HG03039 (cell line): ENCODE measurements around the gene QRSL1.
"Not testable (repeated sequence)": the region's sequence is repeated elsewhere in the genome, so short reads cannot be mapped to it uniquely, and the experiment has no call there.

ENCODE experiments used
- ATAC-seq: cut with Tn5 transposase; IDR thresholded peaks from one replicate; pipeline ENCODE4 v1.9.1; 2021; ENCODE audit warnings: mild to moderate bottlenecking, moderate library complexity; ENCODE audit not compliant: unreplicated experiment

QRSL1 gene

DNA sequence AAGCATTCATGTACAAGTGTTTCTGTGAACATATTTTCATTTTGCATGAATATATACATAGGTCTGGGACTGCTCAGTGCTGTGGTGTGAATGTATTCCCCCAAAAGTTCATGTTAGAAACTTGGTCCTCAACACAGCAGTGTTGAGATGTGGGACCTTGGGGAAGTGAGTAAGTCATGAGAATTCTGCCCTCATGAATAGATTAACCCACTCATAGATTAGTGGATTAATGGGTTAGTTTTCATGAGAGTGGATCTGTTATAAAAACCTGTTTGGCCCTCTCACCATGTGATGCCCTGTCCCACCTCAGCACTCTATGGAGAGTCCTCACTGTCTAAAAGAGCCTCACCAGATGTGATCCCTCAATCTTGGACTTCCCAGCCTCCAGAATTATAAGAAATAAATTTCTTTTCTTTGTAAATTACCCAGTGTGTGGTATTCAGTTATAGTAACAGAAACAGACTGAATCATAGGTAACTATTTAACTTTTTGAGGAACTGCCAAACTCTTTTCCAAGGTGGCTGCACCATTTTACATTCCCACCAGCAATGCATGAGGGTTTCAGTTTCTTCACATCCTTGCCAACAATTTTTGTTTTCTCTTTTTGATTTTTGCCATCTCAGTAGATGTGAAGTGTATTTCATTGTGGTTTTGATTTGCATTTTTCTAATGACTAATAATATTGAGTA lies 45.3 kb downstream of the QRSL1 start:
- no peak for ATAC-seq

DNA sequence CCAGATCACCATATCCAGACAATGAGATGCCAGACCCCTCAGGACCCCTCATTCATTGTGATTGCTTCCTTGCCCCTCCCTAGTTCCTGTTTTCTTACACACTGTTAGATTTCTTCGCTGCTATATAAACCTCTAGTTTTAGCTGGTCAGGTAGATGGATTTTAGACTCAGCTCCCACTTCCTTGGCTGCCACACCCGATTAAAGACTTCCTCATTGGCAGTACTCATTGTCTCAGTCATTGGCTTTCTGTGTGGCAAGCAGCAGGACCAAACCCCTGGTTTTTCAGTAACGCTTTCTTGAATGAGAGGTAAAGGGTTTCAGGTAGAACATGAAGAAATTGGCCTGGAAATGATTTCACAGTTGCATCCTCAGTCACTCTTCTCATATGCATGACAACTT lies 47.9 kb downstream of the QRSL1 start:
- ATAC-seq: no peak

DNA sequence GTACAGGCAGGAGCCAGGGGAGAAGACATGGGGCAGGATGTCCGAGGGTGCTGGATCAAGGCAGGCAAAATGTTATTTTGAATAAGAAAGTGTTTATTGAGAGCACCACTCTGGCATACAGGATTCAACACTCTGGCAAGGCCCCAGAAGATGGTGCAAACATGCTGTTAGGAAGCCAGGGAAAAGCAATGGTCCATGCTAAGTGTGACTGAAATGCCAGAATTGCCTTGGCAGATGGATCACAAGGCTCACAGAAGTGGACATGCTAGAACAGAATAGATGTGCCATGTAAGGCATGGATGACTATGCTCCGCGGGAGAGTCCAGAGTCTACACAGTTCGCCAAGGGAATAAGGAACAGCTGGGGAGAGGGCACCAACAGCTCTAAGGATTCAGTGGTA lies 54.6 kb downstream of the QRSL1 start:
- no peak for ATAC-seq

DNA sequence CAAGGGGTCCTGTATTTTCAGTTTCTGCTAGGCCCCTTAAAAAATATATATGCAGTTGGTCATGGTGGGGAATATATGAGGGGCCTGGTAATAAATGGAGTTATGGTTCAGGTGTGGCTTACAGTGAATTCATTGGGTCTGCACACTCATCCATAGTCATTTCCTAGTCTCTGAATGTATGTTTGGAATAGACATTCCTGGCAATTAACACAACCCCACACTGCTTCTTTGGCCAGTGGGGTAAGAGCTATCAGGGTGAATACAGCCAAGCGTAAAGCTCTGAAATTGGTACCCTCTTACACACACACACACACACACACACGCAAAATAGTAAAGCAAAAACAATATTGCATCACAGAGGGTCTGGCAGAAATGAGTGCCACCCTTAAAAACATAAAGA lies 56.5 kb downstream of the QRSL1 start:
- no peak for ATAC-seq

DNA sequence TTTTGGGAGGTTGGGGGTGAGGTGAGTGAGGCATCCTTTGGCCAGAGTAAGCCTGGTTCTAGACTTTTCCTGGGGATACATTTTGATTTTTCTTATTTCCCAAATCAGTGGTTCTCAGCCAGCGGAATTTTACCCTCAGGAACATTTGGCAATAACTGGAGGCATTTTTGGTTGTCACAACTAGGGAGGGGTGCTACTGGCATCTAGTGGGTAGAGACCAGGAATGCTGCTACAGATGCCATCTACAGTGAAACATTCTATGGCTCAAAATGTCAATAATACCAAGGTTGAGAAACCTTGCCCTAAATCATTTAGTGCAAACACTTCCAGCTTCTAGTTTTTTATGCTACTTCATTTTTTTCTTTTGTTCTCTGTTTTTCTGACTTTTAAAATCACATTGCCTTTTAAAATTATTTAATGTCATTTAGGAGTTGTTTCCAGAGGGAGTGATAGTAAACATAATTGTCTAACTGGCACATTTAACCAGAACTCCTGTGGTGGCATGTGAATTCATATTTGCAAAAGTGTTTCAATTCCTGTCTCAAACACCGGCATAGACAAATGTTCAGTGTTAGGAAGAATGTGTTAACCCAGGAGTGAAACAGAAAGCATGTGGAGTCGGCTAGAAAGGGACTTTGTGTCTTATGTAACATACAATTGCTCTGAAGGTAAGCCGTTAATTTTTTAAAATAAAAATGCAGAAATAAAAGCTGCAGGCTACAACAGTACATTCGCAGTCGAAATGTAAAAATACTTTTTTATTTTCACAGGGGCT lies 59.0 kb downstream of the QRSL1 start:
- ATAC-seq: no peak

DNA sequence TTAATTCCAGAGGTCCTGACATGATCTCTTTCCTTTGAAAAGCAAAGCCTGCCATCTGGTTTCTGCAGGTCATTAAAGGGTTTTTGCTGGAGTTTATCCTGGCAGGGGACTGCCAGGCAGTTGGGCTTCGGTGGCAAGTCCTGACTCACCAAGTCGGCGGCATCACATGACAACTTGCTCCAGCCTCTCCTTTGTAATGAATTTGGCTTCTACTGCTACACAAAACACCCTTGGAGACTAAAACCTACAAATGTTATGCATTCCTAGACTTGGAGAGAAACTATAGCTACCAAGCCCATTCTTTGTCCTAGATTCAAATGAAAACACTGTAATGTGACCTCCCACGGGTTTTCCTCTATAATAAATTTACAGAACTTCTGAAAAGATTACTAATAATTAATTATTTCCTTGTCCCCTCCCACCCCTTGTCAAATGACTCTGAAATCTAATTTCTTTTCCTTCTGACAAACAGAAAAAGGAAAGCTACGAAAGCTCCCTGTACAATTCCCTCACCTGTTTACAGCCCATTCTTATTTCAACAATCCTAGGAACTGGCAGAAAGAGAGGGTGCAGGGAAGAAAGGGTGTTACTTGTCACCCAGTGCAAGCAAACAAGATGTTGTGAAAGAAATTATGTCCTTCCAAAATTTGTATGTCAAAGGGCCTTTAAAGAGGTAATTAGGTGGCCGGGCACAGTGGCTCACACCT lies 62.9 kb downstream of the QRSL1 start:
- ATAC-seq: no peak

DNA sequence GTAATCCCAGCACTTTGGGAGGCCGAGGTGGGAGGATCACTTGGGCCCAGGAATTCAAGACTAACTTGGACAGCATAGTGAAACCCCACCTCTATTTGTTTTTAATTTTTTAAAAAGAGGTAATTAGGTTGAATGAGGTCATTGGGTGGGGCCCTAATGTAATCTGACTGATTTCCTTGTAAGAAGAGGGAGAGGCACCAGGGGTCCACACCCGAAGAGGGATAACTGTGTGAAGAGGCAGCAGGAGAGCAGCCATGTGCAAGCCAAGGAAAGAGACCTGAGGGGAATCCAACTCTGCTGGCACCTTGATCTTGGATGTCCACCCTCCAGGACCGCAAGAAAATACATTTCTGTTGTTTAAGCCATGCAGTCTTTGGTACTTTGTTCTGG lies 63.4 kb downstream of the QRSL1 start:
- no peak for ATAC-seq

DNA sequence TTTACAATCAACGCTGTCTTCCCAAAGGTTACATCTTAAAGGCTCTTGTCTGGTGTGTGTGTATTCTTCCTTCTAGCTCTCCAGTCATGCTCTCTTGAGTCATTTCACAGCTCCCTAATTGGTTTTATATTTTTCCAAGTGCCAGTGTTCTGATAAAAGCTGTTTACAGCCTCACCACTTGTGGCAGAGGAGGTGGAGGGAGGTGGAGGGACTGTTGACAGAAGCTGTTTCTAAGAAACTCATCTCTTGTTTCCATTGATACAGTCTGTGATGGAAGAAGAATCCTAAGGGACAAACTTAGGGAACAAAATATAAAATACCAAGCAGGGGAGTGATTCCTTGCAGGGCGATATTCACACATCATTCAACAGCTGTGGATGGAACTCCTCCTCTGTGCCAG lies 64.0 kb downstream of the QRSL1 start:
- ATAC-seq: no peak

DNA sequence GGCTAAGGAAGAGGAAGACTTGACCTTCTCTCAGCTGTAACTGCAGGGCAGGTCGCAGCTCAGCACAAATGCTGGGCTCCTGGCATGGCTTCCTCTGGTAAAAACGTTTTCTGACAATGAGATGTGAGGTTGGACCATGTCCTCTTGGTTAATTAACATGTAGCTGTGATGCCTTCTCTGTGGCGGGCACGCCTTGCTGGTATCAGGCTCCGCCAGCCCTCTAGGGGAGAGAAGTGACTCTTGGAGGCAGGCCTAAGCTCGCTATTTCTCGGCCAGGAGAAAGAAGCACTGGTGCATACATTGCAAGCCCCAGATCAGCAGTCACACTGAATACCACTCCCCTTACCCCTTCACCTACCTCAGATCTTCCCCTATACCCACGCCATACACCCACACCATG lies 65.0 kb downstream of the QRSL1 start:
- ATAC-seq: no peak

DNA sequence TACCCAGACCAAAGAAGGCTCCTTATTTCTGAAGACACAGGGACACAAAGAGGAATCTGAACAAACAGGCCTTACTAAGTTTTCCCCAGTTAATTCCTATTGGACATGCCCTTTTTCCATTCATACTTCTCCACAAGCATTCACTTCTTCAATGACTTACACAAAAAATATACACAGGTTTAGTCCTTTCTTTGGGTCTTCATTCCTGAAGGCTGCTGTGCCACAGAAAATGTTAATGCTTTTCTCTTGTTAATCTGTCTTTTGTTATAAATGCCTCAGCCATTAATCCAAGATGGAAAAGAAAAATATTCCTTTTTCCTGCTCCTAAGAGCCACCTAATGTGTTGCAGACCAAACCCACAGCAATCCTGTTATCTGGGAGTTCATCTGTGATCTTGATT lies 71.2 kb downstream of the QRSL1 start:
- no peak for ATAC-seq

DNA sequence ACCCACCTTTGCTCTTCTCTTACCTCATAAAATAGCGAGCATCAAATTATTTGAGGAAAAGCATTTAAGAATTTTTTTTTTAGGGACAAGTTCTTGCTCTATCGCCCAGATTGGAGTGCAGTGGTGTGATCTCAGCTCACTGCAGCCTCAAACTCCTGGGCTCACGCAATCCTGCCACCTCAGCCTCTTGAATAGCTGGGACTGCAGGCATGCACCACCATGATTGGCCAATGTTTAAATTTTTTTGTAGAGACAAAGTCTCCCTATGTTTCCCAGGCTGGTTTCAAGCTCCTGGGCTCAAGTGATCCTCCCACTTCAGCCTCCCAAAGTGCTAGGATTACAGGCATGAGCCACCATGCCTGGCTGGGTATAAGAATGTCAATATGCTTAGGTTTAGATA lies 71.8 kb downstream of the QRSL1 start:
- not testable (repeated sequence) for ATAC-seq

DNA sequence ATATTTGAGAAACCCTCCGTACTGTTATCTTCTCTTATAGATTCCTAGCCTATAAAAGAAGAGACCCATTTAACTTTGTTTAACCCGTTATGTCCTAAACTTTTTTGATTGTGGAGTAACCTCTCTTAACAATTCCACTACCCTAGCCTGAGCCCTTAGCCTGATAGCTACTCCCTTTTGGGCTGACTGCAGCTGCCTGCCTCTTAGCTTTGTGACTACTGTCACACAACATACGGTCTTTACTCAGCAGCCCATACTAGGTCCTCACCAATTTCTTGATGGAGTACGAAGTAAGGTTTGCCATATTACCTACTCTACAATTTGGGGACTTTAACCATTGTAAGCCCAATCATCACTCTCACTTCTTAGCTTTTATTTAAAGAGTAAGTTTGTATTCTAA lies 72.7 kb downstream of the QRSL1 start:
- ATAC-seq: peak; percentile 28

DNA sequence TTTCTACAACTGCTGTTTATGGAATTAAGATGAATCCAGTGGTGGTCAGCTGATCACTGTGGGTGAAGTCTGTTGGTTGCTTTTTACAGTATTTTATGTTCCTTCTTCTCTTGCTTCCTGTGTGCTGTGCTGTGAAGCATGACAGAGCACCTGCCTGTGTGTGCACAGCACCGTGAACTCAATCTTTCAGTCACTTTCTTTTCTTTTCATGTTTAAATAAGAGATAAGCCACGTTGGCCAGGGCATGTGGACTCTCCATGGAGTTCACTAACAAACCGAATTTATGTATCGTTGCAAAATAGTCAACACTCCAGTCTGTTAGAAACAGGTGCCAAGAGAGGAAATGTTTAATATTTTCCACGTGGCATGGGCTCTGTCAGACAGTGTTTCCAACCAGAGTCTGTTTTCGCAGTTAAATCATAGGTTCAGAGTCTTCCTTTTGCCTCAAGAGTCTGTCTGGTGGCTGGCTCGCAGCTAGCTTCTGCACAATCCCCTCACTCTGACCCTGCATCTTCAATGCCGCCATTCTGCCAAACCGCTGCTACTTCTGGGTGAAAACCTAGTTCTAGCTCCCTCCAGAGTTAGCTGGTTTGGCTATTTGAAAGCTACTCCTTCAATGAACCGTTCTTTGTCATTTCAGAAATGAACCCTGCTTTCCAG lies 73.2 kb downstream of the QRSL1 start:
- ATAC-seq: peak; percentile 81

DNA sequence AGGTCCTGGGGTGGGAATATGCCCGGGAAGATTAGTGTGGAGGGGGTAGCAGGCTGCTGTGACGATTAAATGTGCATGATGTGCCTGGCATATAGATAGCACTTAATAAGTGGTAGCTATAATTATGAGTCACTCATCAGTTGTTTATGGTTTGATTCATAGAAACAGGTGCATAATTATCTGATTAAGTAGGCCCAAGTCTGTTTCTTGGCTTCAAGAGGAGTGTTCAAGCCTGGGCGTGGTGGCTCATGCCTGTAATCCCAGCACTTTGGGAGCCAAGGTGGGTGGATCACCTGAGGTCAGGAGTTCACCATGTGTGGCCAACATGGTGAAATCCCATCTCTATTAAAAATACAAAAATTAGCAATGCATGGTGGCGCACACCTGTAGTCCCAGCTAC lies 74.9 kb downstream of the QRSL1 start:
- ATAC-seq: no peak

DNA sequence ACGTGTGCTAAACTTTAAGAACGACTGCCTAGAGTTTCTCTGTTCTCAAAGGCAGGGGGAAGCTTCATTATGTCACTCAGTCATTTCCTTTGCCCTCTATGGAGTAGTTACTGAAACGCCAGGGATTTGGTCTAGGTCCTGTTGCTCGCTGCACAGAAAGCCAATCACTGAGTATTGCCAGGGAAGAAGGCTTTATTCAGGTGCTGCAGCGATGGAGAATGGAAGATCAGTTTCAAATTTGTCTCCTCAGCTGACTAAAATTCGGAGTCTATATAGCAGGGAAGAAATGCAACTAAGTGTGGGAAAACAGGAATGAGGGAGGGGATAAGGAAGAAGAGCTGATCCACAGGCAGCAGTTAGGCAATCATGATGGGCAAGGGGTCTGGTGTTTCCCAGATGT lies 75.8 kb downstream of the QRSL1 start:
- ATAC-seq: no peak

DNA sequence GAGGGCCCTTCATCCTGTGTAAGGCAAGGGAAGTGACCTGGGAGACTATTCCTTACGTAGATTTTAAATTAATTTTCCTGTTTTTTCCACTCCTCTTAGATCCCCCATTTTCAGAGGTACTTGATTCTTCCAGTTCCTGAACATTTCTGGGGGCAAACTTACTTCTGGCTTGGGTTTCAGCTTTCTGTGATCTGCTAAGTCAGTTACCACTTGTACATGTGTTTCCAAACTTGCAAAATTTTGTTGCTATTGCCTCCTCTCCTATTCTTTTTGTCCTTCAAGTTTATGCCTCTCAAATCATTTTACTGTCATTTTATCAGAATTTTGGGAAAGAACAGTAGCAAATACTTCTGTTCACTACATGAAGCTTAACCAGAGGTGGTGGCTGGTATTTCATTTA lies 81.2 kb downstream of the QRSL1 start:
- ATAC-seq: no peak

DNA sequence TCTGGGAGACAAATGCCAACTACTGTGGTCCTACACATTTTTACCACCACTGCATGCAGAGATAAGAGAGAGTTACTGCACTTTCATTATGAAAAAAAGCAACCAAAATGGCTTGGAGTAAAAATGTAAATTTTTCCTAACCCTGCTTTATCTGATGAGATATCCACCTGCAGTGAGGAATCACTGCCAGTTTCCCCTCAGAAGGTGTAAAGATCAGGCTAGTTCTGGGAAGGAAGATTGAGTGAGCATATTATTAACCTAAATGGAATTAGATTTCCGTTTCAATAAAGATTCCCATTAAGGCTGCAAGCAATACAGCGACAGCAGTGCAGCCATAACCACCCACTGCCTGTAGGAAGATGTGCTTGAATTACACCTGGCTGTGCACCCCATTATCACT lies 84.9 kb downstream of the QRSL1 start:
- ATAC-seq: no peak

DNA sequence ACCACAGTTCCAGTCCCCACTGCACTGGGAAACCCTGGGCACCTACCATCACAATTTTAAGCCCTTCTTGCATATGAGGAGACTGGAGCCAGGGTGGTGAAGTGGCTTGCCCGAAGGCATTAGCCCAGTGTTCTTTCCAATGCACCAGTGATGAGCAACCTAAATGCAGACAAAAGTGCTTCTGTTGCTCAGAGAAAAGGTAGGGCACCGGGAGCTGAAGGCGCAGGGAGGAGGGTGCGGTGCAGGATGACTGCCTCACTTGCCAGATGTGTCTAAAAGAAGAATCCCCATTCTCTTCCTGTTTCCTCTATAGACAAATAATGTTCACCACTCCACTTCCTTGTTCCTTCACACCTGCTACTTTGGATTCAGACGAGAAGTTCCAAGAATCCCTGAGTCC lies 86.5 kb downstream of the QRSL1 start:
- ATAC-seq: no peak

DNA sequence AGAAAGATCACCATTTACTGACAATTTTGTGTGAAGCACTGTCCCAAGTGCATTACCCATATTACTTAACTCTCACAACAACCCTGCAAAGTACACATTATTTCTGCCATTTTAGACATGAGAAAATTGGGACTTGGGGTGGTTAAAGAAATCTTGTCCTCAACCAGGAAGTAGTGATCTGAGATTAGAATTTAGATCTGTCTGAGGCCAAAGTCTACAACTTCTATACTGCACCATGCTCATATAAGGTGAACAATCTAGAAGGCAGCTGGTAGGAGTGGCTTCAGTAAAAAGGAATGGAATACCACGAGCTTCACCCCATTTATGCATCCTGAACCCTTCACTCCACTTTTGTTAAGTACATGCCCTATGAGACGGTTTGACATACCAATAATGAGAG lies 87.6 kb downstream of the QRSL1 start:
- ATAC-seq: no peak
